ENCODE results near the gene OLFM3. TPM values are rescaled to one million over a fixed set of nuclear protein-coding genes. Genes with fewer than 3 reads are reported as not detected.

Gene OLFM3
- total RNA-seq, 1 experiment from 2014 or later, result not detected

DNA sequence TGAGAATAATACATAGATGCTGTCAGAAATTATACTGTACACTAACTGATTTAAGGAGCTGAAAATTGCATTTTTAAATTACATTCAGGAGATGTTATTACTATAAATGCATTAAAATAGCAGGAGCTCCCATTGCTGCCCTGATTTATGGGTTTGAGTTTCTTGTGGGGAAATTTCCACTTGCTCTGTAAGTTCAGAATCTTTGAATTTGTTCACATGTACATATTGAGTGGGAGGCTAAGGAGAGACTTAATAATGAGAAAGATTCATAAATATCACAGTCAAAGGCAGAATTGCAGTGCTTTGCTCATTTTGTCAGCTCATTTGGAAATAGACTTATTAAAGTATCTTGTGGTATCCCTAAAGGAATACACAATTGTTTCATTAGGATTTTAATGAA is 170.3 kb downstream of the OLFM3 start:
- Histone ChIP-seq H3K27ac (no peak overlapping the region), H3K9me2 (ENCODE audit: insufficient read depth) (no peaks in the 10 kb centered on the region), H2AFZ (no peak overlapping the region), H3F3A (ENCODE audit: insufficient read depth, low read depth) (no peaks in the 10 kb centered on the region), H3K4me1 (replicated peaks; ENCODE audit: insufficient read depth) (no peaks in the 10 kb centered on the region), H3K4me2 (no peak overlapping the region), H4K20me1 (ENCODE audit: insufficient read depth) (no peaks in the 10 kb centered on the region), H3K79me2 (ENCODE audit: low read depth) (no peaks in the 10 kb centered on the region), H3K36me3 (ENCODE audit: low read depth) (no peaks in the 10 kb centered on the region), H3K27me3 (ENCODE audit: insufficient read depth, low read depth) (no peaks in the 10 kb centered on the region), H3K4me3 (no peak overlapping the region), H3K9me3 (ENCODE audit: insufficient read depth, low read depth) (no peaks in the 10 kb centered on the region; the same call in 1 of the 2 replicates)
- no peak for TF ChIP-seq EZH2 (IDR thresholded peaks at IDR 0.05; ENCODE audit: low read depth)
- TF ChIP-seq, protein P1, sequence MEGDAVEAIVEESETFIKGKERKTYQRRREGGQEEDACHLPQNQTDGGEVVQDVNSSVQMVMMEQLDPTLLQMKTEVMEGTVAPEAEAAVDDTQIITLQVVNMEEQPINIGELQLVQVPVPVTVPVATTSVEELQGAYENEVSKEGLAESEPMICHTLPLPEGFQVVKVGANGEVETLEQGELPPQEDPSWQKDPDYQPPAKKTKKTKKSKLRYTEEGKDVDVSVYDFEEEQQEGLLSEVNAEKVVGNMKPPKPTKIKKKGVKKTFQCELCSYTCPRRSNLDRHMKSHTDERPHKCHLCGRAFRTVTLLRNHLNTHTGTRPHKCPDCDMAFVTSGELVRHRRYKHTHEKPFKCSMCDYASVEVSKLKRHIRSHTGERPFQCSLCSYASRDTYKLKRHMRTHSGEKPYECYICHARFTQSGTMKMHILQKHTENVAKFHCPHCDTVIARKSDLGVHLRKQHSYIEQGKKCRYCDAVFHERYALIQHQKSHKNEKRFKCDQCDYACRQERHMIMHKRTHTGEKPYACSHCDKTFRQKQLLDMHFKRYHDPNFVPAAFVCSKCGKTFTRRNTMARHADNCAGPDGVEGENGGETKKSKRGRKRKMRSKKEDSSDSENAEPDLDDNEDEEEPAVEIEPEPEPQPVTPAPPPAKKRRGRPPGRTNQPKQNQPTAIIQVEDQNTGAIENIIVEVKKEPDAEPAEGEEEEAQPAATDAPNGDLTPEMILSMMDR (conservative IDR thresholded peaks at IDR 0.05), result no peak
- no TSS peak for BruUV-seq (replicated peaks)
- POLR2A ChIA-PET (ENCODE audit: unreplicated experiment), result no interaction called here
- CTCF ChIA-PET, result no interaction called here
- intact Hi-C loops (cut with micrococcal nuclease; ENCODE audit: unreplicated experiment), result loop anchor here (10.0 kb wide), 1 partner anchor 1688 kb away; no protein-coding TSS in a partner anchor
- no peak for DNase-seq

DNA sequence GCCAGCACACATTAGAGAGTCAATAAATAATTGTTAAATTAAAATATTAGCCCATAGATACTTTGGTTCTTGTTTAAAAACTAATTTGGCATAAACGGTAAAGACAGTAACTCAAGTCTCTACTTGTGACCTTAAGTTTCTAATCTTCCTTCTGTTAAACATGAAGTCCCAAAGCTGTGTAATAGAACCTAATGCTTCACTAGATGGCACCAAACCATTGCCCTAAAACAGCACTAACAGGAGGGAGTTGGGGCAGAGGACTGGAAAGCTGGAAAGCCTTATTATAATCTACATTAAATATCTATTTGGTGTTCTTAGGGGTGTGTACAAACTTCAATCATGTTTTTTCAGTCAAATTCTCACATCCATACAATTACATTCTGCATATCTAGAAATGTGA is 176.7 kb downstream of the OLFM3 start:
- H3K79me2 ChIP-seq (ENCODE audit: low read depth), result no peaks in the 10 kb centered on the region
- CTCF ChIA-PET, result no interaction called here
- no peak overlapping the region for H3K4me2 ChIP-seq
- H3K36me3 ChIP-seq (ENCODE audit: low read depth), result no peaks in the 10 kb centered on the region
- intact Hi-C loops (cut with micrococcal nuclease; ENCODE audit: unreplicated experiment), result loop anchor here (10.0 kb wide), 1 partner anchor 1695 kb away; no protein-coding TSS in a partner anchor
- POLR2A ChIA-PET (ENCODE audit: unreplicated experiment), result no interaction called here
- H3K9me3 ChIP-seq (ENCODE audit: insufficient read depth, low read depth), result no peaks in the 10 kb centered on the region; the same call in 1 of the 2 replicates
- no peaks in the 10 kb centered on the region for H4K20me1 ChIP-seq (ENCODE audit: insufficient read depth)
- TF ChIP-seq, protein P1 (conservative IDR thresholded peaks at IDR 0.05), result peak; percentile 66
- TF ChIP-seq EZH2 (IDR thresholded peaks at IDR 0.05; ENCODE audit: low read depth), result no peak
- no peak overlapping the region for H3K27ac ChIP-seq
- H3K9me2 ChIP-seq (ENCODE audit: insufficient read depth), result no peaks in the 10 kb centered on the region
- DNase-seq, result no peak
- no peaks in the 10 kb centered on the region for H3K4me1 ChIP-seq (replicated peaks; ENCODE audit: insufficient read depth)
- no TSS peak for BruUV-seq (replicated peaks)
- no peaks in the 10 kb centered on the region for H3F3A ChIP-seq (ENCODE audit: insufficient read depth, low read depth)
- H3K4me3 ChIP-seq, result no peak overlapping the region
- H3K27me3 ChIP-seq (ENCODE audit: insufficient read depth, low read depth), result no peaks in the 10 kb centered on the region
- no peak overlapping the region for H2AFZ ChIP-seq

DNA sequence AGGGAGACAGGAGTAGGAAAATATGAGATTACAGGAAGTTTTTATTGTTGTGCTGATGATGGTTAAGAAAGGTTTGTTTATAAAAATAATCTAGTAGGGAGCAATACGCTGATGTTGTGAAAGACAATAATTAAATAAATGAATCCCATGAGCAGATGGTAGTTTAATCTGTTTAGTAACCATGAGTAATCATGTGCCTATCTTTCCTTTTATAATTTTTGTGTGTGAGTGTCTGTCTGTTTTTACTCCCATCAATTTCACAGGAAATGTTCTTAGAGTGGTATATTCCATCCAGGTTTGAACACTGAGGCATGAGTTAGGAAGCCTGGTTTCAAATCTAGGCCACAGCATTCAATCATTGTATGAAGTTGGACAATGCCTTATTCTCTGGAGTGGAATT is 180.5 kb downstream of the OLFM3 start:
- TF ChIP-seq, protein P1 (conservative IDR thresholded peaks at IDR 0.05), result no peak
- no peak for TF ChIP-seq EZH2 (IDR thresholded peaks at IDR 0.05; ENCODE audit: low read depth)
- no TSS peak for BruUV-seq (replicated peaks)
- intact Hi-C loops (cut with micrococcal nuclease; ENCODE audit: unreplicated experiment), result no loop called here

More for the DNA sequence above, 180.5 kb downstream of the OLFM3 start:
- Histone ChIP-seq H2AFZ (no peak overlapping the region), H3K36me3 (ENCODE audit: low read depth) (no peaks in the 10 kb centered on the region), H3K4me1 (replicated peaks; ENCODE audit: insufficient read depth) (no peaks in the 10 kb centered on the region), H3F3A (ENCODE audit: insufficient read depth, low read depth) (no peaks in the 10 kb centered on the region), H3K9me3 (ENCODE audit: insufficient read depth, low read depth) (no peaks in the 10 kb centered on the region), H4K20me1 (ENCODE audit: insufficient read depth) (no peaks in the 10 kb centered on the region), H3K9me2 (ENCODE audit: insufficient read depth) (no peaks in the 10 kb centered on the region), H3K27me3 (ENCODE audit: insufficient read depth, low read depth) (no peaks in the 10 kb centered on the region), H3K27ac (no peak overlapping the region), H3K4me3 (no peak overlapping the region), H3K4me2 (no peak overlapping the region), H3K79me2 (ENCODE audit: low read depth) (no peaks in the 10 kb centered on the region)
- ChIA-PET POLR2A (ENCODE audit: unreplicated experiment) (no interaction called here), CTCF (no interaction called here)
- no peak for DNase-seq
